22Rv1 (cell line): ENCODE measurements around the gene CHST15.

ENCODE experiments used
- H3K27ac ChIP-seq: fragments of 450-650 bp; 2 replicates; pipeline ENCODE4 v1.5.1; 2017
- CTCF ChIP-seq: fragments of 450-650 bp; IDR thresholded peaks from 2 replicates; pipeline ENCODE4 v1.5.1; 2017; ENCODE audit warnings: mild to moderate bottlenecking
- ZFX ChIP-seq: fragments of 450-650 bp; IDR thresholded peaks from 2 replicates; pipeline ENCODE4 v1.6.1; 2017; ENCODE audit warnings: antibody characterized with exemption, borderline replicate concordance

CHST15 gene

GRCh38 chr10:124015991-124016390 is 77.4 kb downstream of the CHST15 start:
- H3K27ac ChIP-seq = no peak overlapping the region
- TF ChIP-seq ZFX (no peak), CTCF (no peak)

- no peak overlapping the region for H3K27ac ChIP-seq
Observed at GRCh38 chr10:124014416-124015154, 78.8 kb downstream of the CHST15 start.

GRCh38 chr10:124013916-124014315 is 79.5 kb downstream of the CHST15 start:
- no peak for TF ChIP-seq ZFX
- no peak for TF ChIP-seq CTCF
- H3K27ac ChIP-seq = no peak overlapping the region

More at GRCh38 chr10:124014416-124015154, 78.8 kb downstream of the CHST15 start:
- TF ChIP-seq ZFX (no peak), CTCF (no peak)

GRCh38 chr10:124012991-124013390 is 80.4 kb downstream of the CHST15 start:
- no peak overlapping the region for H3K27ac ChIP-seq
- TF ChIP-seq ZFX (no peak), CTCF (no peak)

GRCh38 chr10:124012583-124012982 is 80.8 kb downstream of the CHST15 start:
- TF ChIP-seq CTCF (no peak), ZFX (no peak)
- no peak overlapping the region for H3K27ac ChIP-seq

- TF ChIP-seq ZFX (no peak), CTCF (no peak)
- no peak overlapping the region for H3K27ac ChIP-seq
Observed at GRCh38 chr10:124012066-124012465, 81.3 kb downstream of the CHST15 start.

- no peak for TF ChIP-seq ZFX
- no peak for TF ChIP-seq CTCF
- H3K27ac ChIP-seq = no peak overlapping the region
Observed at GRCh38 chr10:124011464-124011863, 81.9 kb downstream of the CHST15 start.
